HTR-8/SVneo (cell line): ENCODE measurements around the gene USP32.
"Not testable (repeated sequence)": the region's sequence is repeated elsewhere in the genome, so short reads cannot be mapped to it uniquely, and the experiment has no call there.

Experiments used
- DNase-seq: peaks from one replicate; pipeline ENCODE4 v3.0.0; 2011; ENCODE audit warnings: low spot score, mixed read lengths; ENCODE audit not compliant: insufficient read length
- FAIRE-seq: peaks from 2 replicates; lab custom pipeline; 2011; peaks lifted over from hg19 to GRCh38; lab: Jason Lieb, UNC

The USP32 gene

DNA sequence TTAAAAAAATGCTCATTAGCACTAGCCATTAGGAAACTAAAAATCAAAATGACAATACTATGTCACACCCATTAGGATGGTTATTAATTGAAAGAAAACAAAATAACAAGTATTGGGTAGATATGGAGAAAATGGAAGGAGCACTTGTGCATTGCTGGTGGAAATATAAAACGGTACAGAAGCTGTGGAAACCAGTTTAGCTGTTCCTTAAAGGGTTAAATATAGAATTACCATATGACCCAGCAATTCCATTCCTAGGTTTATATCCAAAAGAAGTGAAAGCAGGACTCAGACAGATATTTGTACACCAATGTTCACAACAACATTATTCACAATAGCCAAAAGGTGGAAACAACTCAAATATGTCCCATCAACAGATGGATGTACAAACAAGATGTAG is 13.7 kb downstream of the USP32 start:
- DNase-seq, FAIRE-seq: not testable (repeated sequence)

DNA sequence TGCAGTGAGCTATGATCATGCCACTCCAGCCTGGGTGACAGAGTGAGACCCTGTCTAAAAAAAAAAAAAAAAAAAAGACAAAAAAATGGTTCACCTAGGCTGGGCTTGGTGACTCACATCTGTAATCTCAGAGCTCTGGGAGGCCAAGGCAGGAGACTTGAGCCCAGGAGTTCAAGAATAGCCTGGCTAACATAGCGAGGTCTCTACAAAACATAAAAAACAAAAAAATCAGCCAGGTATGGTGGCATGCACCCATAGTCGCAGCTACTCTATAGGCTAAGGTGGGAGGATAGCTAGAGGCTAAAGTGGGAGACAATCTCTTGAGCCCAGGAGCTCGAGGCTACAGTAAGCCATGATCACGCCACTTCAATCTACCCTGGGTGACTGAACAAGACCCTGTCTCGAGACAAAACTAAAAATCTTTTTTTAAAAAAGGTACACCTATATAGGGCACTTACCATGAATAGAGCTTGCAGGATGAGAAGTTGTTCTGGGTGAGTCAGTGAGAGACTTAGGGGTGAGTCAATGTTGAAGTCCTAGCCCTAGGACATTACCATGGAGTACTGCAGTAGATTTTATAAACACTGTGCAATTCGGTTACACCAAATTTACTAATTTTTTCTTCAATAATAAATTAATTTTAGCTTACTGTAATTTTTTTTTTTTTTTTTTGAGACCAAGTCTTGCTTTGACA is 19.0 kb downstream of the USP32 start:
- peak; percentile 48 for DNase-seq
- FAIRE-seq: no peak

DNA sequence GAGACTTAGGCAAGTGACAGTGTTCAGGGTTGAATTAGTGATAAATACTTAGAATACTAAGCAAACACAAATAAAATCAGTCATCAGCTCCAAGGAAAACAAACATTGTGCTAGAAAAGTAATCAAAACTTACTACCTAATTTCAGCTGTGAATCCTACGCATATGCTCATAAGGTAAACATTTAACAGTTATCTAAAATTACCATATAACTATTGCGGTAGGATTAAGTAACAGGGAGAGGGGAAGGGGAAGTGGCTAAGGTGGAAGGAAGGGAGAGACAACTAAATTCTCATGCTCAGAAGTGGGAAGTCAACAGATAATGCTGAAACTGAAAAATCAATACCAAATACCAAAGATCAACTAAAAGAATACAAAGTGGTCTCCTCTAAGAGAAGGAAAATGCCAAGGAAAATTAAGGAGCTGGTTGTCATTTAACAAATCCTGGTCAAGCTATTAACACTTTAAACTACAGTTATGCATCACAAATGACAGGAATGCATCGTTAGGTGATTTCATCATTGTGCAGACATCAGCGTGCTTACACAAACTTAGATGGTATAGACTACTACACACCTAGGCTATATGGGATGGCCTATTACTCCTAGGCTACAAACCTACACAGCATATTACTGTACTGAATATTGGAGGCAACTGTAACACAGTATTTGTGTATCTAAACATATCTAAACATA is 20.0 kb downstream of the USP32 start:
- DNase-seq: no peak
- no peak for FAIRE-seq

DNA sequence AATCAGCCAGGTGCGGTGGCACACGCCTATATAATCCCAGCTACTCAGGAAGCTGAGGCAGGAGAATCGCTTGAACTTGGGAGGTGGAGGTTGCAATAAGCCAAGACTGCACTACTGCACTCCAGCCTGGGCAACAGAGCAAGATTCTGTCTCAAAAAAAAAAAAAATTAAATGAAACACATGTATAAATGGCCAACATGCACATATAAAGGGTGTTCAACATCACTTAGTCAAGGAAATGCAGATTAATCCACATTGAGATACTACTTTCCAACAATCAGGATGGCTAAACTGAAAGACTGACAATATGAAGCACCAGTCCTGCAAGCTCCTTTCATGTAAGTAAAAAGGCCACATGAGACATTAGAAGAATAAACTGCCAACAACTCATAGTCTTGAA is 20.5 kb downstream of the USP32 start:
- FAIRE-seq (no peak), DNase-seq (no peak)

DNA sequence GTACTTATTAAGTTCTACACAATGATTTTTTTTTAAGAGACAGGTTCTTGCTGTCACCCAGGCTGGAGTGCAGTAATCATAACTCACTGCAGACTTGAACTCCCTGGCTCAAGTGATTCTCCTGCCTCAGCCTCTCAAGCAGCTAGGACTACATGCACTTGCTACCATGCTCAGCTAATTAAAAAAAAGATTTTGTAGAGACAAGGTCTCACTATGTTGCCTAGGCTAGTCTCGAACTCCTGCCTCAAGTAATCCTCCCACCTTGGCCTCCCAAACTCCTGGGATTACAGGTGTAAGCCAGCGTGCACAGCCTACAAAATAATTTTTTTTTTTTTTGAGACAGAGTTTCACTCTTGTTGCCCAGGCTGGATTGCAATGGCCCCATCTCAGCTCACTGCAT is 22.2 kb downstream of the USP32 start:
- no peak for DNase-seq
- FAIRE-seq: no peak

DNA sequence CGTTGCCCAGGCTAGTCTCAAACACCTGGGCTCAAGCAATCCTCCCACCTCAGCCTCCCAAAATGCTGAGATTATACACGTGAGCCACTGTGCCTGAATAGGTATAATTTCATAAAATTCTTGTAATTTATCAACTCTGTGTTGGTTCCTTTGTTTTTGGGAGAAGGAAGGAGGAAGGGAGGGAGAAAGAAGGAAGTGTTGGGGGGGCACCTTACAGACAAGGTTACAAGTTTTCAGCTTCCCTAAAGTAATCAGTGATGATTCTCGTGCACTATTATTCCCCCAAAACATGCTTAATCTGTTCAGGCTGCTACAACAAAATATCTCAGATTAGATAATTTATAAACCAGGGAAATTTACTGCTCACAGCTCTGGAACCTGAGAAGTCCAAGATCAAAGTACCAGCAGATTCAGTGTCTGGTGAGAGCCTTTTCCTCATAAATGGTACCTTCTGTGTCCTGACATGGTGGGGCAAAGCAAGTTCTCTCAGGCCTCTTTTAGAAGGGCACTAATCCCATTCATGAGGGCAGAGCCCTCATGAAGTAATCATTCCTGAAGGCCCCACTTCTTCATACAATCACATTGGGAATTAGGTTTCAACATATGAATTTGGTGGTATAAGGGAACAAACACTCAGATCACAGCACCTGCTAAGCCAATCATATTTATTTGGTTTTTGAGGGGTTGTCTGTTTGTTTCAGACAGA is 28.1 kb downstream of the USP32 start:
- DNase-seq (no peak), FAIRE-seq (peak; percentile 23)

DNA sequence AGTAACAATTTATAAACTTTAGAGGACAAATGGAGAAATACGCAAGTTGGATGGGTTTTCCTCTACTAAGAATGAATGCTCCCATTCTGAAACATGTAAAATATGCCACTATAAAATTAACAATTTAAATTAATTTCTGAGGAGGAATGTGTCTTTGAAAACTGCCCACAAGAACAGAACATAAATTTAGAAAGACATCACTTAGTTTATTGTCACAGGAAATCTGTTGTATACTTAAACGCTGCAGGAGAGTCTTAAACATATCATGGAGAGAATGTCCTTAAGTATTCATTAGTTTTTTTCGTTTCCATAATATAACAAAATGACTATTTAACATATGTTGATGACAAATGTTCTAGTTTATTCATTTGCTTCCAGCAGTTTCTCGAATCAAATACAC is 29.6 kb downstream of the USP32 start:
- FAIRE-seq: no peak
- no peak for DNase-seq

DNA sequence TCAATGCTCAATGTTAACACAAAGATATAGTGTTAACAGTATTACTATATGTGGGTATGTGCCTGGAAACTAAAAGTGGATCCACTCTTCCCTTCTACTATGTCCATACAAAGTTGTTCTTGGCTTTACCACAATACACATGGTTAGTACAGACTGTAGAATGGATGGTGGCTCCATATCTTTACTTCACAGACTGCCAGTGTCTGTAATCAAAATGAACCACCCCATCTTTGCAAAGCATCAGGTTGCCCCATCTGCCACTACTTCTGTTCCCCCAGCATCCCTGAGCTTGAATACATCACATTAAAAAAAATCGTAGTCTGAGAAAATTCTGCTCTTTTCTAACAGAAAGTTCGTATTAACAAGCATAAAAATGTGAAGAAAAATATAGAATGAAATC is 30.0 kb downstream of the USP32 start:
- peak; percentile 72 for FAIRE-seq
- no peak for DNase-seq

DNA sequence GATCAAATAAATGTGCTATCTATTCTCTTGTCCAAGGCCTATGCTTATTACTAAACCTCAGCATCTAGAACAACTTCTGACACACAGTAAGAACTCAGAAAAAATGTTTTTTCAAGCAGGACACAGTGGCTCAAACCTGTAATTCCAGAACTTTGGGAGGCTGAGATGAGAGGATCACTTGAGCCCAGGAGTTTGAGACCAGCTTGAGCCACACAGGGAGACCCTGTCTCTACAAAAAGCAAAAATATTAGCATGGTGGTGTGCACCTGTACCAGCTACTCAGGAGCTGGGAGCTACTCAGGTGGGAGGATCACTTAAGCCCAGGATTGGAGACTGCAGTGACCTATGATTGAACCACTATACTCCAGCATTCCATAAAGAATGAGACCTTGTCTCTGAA is 32.5 kb downstream of the USP32 start:
- FAIRE-seq (no peak), DNase-seq (no peak)

DNA sequence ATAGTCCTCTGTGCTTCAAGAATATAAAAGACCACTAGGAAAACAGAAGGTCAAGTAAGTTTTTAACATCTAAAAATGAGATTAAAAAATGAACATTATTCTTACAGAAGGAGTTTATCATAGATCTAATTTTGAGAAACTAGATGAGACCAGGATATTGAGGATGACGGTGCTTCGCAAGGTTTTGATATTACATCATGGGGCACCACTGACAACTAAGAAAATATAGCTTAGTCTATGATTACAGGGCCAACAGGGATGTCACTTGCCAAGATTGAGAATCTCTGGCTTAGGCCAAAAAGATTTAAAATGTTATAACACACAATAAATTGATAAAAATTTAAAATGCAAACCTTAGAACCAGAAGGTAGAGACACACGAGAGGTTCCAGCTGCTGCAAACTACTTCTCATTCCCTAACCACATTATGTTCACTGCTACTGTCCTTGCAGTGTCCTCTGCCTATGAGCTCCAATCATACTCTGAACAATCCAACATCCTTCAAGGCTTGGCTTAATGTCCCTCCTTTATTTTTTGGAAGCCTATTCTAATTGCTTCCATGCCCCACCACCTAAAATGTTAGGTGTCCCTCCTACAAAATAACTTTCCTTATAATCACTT is 33.2 kb downstream of the USP32 start:
- no peak for DNase-seq
- FAIRE-seq: no peak

DNA sequence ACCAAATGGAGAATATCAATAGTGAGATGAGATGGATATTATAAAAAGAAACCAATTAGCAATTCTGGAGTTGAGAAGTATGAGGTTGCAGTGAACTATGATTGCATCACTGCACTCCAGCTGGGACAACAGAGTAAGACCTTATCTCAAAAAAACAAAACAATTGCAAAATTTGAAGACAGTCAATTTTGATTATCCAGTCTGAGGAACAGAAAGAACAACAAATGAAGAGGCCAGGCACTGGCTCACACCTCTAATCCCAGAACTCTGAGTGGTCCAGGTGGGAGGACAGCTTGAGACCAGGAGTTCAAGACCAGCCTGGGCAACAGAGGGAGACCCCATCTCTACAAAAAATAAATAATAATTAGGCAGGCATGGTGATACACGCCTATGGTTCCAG is 35.0 kb downstream of the USP32 start:
- no peak for FAIRE-seq
- no peak for DNase-seq

DNA sequence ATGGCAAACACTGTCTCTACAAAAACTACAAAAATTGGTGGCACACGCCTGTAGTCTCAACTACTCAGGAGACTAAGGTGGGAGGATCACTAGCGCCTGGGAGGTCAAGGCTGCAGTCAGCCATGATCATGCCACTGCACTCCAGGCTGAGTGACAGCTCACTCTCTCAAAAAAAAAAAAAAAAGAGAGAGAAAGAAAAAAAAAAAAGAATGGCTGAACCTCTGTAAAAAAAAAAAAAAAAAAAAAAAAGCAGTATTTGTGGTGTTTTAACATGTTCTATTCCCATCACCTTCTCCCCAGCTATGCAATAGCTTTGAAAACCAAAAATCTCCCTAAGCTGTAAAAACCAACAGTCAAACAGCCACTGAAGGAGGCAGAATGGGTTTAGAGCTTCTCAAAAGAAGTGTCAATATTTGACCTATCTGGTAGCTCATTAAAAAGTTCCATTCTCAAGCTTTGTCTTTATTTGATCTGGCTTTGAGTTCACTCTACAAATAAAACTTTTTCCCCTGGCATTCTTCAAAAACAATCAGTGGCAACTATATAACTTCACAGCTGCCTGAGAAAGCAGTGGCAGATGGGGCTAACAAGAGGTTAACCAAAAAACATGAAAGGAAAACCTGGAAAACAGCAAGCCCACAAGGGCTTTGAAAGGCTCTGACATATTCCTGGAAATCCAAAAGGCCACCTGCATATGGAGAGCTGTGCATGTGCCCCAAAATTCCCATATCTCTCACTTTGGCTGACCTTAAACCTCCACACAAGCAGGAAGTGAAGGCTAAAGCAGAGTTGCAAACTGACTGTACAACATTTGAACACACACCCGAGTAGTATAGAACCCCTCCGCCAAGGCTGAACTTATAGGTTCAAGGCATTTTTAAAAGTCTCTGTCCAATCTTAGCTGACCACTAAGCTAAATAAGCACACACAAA is 36.0 kb downstream of the USP32 start:
- FAIRE-seq (no peak), DNase-seq (no peak)

DNA sequence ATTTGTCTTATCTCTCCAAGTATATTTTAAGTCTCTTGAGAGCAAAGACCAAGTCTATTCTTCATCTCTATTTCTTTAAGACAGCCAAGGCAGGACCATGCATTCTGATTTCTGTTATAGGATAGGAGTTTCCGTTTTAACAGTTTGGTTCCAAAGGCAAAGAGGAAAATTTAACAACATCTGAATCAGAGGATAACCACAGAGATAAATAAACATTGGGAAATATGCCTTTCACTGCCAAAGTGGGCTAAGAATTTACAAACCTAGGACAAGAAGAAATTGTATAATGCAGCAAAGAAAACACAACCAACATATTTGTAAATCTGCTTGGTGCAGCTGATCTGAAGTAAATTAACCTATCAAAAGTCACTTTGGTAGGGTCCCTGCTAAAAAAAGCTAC is 37.7 kb downstream of the USP32 start:
- DNase-seq (peak; percentile 63), FAIRE-seq (no peak)

DNA sequence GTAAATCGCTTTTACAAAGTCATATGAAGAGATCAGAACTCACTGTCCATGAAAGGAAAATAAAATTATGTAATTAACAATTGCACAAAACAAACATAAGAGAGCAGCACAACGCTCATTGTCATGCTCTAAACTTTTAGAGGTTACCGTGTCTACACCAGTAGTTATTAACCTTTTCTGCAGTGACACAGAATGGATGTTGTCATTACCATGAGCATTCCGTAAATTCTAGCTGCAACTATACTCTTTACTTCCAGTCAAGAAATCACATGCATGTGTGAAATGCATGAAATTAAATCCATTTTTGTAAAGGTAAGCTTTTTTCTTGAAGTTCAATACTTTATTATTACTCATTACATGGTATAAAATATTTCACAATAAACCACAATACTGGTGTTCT is 38.2 kb downstream of the USP32 start:
- no peak for FAIRE-seq

DNA sequence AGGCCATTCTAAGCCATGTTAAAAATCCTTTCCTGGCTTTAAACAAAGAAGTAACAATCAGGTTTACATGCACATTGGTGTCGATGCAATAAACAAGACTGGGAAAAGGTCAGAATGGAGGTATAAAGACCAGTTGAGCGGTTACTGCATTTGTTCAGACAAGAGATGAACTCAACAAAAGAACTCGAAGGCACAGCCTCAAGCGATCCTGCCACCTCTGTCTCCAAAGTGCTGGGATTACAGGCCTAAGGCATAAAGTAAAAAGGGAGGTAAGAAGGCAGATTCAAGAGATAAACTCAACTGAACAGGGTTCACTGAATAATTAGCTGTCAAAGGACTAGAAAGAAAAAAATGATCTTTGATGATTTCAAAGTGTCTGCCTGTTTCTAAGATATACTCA is 39.4 kb downstream of the USP32 start:
- FAIRE-seq: no peak
- no peak for DNase-seq

More for the DNA sequence above, 38.2 kb downstream of the USP32 start:
- no peak for DNase-seq

DNA sequence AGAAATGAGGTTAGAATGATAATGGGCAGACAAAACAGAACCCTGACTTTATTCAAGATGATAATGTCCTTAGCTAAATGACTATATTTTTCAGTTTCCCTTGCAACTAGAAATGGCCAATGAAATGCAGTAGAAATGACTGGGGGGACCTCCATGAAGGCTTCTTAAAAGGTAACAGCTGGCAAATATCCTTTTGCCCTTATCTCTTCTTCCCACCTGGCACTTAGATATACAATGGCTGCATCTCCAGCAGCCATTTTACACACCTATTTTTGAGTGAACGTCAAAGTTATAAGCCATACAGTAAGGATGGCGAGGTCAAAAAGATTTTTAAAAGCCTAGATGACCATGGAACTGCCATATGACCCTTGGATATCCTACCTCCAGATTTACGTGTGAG is 39.9 kb downstream of the USP32 start:
- DNase-seq: no peak
- no peak for FAIRE-seq

DNA sequence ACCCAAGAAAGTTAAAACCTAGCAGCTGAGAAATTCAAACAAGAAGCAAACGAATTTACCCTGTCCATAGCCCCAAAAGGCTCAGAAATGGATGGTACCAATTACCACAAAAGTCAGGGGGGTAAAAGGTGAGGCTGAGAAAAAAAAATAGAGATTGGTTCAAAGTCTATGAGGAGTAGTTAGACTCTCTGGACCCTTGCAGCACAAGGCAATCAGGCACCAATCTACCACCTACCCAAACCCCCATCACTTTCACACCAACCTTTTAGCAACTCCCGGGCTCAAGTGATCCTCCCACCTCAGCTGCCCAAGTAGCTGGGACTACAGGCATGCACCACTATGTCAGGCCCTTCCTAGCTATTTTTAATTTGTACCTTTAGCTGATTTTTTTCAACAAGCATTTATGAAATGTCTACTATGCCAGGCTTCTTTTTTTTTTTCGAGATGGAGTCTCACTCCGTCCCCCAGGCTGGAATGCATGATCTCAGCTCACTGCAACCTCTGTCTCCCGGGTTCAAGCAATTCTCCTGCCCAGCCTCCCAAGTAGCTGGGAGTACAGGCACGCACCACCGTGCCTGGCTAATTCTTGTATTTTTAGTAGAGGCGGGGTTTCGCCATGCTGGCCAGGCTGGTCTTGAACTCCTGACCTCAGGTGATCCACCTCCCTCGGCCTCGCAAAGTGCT is 40.8 kb downstream of the USP32 start:
- DNase-seq (no peak), FAIRE-seq (no peak)

DNA sequence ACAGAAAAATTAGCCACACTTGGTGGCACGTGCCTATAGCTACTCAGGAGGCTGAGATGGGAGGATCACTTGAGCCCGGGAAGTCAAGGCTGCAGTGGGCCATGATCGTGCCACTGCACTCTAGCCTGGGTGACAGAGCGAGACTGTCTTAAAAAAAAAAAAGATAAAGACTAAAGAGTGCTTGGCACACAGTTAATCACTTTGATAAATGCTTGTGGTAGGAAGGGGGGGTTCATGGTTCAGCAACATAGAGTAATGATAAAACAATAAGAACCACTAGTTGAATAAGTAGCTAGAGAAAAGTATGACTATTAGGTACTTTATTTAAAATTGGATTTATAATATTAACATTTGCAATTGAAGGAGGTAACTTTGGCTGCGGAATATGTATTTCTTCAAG is 43.3 kb downstream of the USP32 start:
- no peak for FAIRE-seq

DNA sequence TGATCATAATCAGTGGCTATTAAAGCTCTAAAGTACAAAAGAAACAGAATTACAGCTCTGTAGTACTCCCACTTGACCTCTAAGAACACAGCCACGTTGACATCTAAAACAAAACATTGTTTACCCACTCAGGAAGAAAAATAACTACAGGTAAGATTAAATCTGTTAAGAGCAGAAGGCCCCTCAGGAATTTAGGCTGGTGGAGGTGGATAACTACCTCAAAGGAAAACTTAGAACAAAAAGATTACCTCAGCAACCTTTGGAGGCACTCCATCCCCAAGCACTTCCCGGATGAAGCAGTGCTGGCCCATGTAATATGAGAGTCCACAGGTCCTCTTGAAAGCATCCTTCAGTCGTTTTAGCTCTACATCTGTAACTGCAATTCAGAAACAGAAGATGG is 46.7 kb downstream of the USP32 start:
- DNase-seq: no peak
- FAIRE-seq: no peak

More for the DNA sequence above, 43.3 kb downstream of the USP32 start:
- no peak for DNase-seq
